ENCODE data around the gene FOSL2. TPM values are rescaled to one million over a fixed set of nuclear protein-coding genes. Genes with fewer than 3 reads are reported as not detected.

The FOSL2 gene
- total RNA-seq, 1 donor from 2014 or later, result 82.6 TPM

DNA sequence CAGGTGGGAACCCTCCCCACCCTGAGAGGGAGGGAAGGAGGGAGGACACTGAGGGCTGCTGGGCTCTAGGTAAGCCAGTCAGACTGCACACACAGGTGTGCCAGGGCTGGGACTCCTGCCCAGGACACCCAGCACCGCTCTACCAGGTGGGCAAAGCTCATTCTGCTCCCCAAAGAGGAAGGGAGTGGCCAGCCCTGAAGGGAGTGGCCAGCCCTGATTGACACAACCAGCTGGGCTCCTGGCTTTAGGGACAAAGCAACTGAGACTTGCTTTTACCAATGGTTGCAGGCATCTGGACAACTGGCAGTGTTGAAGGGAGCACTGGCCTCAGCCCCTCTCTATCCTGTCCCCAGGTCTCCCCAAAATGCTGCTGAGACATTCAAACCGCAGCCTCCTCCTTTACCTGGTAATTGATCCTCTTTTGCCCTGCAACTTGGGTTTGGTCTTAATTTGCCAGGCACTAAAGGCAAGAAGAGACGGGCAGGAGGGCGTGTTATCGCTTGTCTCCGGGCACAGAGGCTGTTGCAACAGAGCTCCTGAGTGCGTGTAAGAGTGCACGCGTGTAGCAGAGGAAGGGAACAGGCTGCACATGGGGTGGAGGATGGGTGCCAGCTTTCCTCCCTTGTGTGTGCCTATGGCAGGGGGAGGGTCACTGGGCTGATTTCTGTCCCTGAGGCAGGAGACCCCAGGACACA is 14.5 kb upstream of the FOSL2 start:
- no peak overlapping the region for H3K27ac Mint-ChIP-seq (ENCODE audit: unreplicated experiment)
- H3K9me3 Mint-ChIP-seq (ENCODE audit: unreplicated experiment), result no peaks in the 10 kb centered on the region
- H3K36me3 Mint-ChIP-seq (ENCODE audit: unreplicated experiment), result no peaks in the 10 kb centered on the region
- H3K27me3 Mint-ChIP-seq (ENCODE audit: unreplicated experiment), result no peaks in the 10 kb centered on the region
- peaks cover 13% of the 10 kb centered on the region for H3K4me1 Mint-ChIP-seq (ENCODE audit: unreplicated experiment)
- no peak for TF ChIP-seq CTCF (IDR thresholded peaks at IDR 0.05)
- DNase-seq (ENCODE audit: extremely low spot score, unreplicated experiment), result no peak
- H3K4me3 Mint-ChIP-seq (ENCODE audit: unreplicated experiment), result no peak overlapping the region

- Mint-ChIP-seq H3K4me1 (ENCODE audit: unreplicated experiment) (peaks cover 14% of the 10 kb centered on the region), H3K9me3 (ENCODE audit: unreplicated experiment) (no peaks in the 10 kb centered on the region), H3K27ac (ENCODE audit: unreplicated experiment) (no peak overlapping the region), H3K4me3 (ENCODE audit: unreplicated experiment) (no peak overlapping the region), H3K27me3 (ENCODE audit: unreplicated experiment) (no peaks in the 10 kb centered on the region), H3K36me3 (ENCODE audit: unreplicated experiment) (no peaks in the 10 kb centered on the region)
- no peak for TF ChIP-seq CTCF (IDR thresholded peaks at IDR 0.05)
- no peak for DNase-seq (ENCODE audit: extremely low spot score, unreplicated experiment)
Observed at GRCh38 chr2:28378679-28379584, 13.7 kb upstream of the FOSL2 start.

GRCh38 chr2:28380219-28380618 is 12.4 kb upstream of the FOSL2 start:
- Mint-ChIP-seq H3K9me3 (ENCODE audit: unreplicated experiment) (no peaks in the 10 kb centered on the region), H3K36me3 (ENCODE audit: unreplicated experiment) (no peaks in the 10 kb centered on the region), H3K27me3 (ENCODE audit: unreplicated experiment) (no peaks in the 10 kb centered on the region), H3K4me1 (ENCODE audit: unreplicated experiment) (peaks cover 14% of the 10 kb centered on the region), H3K4me3 (ENCODE audit: unreplicated experiment) (no peak overlapping the region), H3K27ac (ENCODE audit: unreplicated experiment) (no peak overlapping the region)
- DNase-seq (ENCODE audit: extremely low spot score, unreplicated experiment), result no peak
- no peak for TF ChIP-seq CTCF (IDR thresholded peaks at IDR 0.05)

DNA sequence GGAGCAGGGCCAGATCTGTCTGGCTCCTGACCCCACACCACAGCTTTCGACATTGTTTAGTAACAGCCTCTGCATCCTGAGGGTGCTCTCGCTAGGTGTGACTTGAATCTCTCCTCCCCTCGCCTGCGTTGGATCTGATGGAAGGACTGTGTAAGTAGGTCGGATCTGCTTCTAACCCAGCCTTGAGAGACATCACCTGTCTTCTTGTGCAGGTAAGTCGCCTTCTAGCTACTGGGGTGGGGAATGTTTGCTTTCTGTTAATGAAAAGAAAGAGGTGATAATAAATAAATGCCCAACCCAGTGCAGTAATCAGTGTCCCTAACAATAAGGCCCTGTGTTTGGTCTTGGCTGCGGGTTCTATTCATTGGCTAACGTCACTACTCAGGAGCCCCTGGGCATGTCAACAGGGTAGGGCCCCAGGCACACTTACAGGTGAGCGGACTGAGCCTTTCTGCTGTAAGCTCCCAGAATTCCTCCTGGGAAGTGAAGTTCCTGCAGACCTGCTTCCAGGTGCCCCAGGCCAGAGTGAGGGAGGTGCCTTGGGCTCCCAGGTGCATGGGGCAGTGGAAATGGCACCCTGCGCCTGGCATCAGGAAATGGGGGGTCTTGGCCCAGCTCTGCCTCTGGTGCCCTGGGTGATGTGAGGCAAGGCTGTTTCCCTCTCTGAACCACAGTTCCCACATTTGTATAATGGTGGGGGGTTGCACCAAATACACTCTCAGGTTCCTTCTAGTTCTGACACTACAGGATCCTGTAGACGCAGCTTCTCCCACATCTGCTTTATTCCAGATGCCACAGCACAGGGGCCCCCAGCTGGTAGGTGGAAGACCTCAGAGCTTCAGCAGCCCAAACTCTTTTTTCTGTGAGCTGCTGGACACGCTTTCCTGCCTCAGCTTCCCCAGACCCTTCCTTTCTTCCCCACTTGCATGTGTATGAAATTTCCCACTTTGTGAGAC is 11.2 kb upstream of the FOSL2 start:
- no peak for DNase-seq (ENCODE audit: extremely low spot score, unreplicated experiment)
- no peak overlapping the region for H3K27ac Mint-ChIP-seq (ENCODE audit: unreplicated experiment)
- no peaks in the 10 kb centered on the region for H3K9me3 Mint-ChIP-seq (ENCODE audit: unreplicated experiment)
- no peaks in the 10 kb centered on the region for H3K27me3 Mint-ChIP-seq (ENCODE audit: unreplicated experiment)
- H3K36me3 Mint-ChIP-seq (ENCODE audit: unreplicated experiment), result no peaks in the 10 kb centered on the region
- H3K4me3 Mint-ChIP-seq (ENCODE audit: unreplicated experiment), result no peak overlapping the region
- TF ChIP-seq CTCF (IDR thresholded peaks at IDR 0.05), result no peak
- H3K4me1 Mint-ChIP-seq (ENCODE audit: unreplicated experiment), result peaks cover 14% of the 10 kb centered on the region

Data from osteocyte (in vitro differentiated cells).